Measurements from ENCODE around the gene HORMAD2. TPM values are rescaled to one million over a fixed set of nuclear protein-coding genes. Genes with fewer than 3 reads are reported as not detected.

Gene HORMAD2
- total RNA-seq, 4 donors from 2014 or later = not detected

- DNase-seq = no peak
- intact Hi-C loops (cut with DNase I) = no loop called here
- Histone ChIP-seq H3K27ac (no peak overlapping the region), H3K36me3 (no peaks in the 10 kb centered on the region), H3K9me3 (no peaks in the 10 kb centered on the region), H3K4me3 (replicated peaks in 1 of 3) (no peak overlapping the region), H3K27me3 (no peaks in the 10 kb centered on the region), H3K4me1 (peaks cover 4 to 15% of the 10 kb centered on the region in 2 donors)
- TF ChIP-seq POLR2A (IDR thresholded peaks at IDR 0.05) = no peak
- TF ChIP-seq, protein P1, sequence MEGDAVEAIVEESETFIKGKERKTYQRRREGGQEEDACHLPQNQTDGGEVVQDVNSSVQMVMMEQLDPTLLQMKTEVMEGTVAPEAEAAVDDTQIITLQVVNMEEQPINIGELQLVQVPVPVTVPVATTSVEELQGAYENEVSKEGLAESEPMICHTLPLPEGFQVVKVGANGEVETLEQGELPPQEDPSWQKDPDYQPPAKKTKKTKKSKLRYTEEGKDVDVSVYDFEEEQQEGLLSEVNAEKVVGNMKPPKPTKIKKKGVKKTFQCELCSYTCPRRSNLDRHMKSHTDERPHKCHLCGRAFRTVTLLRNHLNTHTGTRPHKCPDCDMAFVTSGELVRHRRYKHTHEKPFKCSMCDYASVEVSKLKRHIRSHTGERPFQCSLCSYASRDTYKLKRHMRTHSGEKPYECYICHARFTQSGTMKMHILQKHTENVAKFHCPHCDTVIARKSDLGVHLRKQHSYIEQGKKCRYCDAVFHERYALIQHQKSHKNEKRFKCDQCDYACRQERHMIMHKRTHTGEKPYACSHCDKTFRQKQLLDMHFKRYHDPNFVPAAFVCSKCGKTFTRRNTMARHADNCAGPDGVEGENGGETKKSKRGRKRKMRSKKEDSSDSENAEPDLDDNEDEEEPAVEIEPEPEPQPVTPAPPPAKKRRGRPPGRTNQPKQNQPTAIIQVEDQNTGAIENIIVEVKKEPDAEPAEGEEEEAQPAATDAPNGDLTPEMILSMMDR (IDR thresholded peaks at IDR 0.05) = no peak
- WGBS, 2 donors = 93 to 100% methylated on average over 2 of the region's 2 CpGs
These were observed 43.6 kb upstream of the HORMAD2 start for GRCh38 chr22:30036656-30037055.

DNA sequence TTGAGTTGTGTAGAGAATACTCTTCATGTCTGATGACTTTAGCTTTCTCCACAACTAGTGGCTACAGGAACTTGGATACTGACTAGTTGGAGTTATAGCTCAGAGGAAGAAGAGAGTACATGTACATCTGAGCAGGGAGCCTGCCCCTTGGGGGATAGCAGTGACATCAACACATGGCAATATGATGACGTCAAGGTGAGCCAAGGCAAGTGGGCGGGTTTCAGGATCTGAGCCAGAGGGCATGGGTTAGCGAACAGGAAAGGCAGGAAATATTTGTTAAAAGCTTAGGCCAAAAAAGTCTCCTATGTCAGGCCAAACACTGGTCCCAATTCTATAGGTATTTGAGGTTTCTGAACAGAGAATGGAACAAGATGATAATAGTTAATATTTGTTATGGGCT lies 42.0 kb upstream of the HORMAD2 start:
- TF ChIP-seq, protein P1 (IDR thresholded peaks at IDR 0.05) = no peak
- TF ChIP-seq POLR2A (IDR thresholded peaks at IDR 0.05) = no peak
- intact Hi-C loops (cut with DNase I) = no loop called here
- 58 to 61% methylated on average over 3 of the region's 3 CpGs for WGBS, 2 donors

GRCh38 chr22:30040499-30041260 lies 39.6 kb upstream of the HORMAD2 start:
- Histone ChIP-seq H3K36me3 (no peaks in the 10 kb centered on the region), H3K9me3 (no peaks in the 10 kb centered on the region), H3K27me3 (no peaks in the 10 kb centered on the region), H3K4me1 (peaks cover 21 to 38% of the 10 kb centered on the region in 2 donors), H3K4me3 (replicated peaks in 1 of 3) (no peak overlapping the region), H3K27ac (no peak overlapping the region)
- no peak for DNase-seq
- no peak for TF ChIP-seq POLR2A (IDR thresholded peaks at IDR 0.05)
- TF ChIP-seq, protein P1 (IDR thresholded peaks at IDR 0.05) = no peak
- WGBS, 2 donors = 81 to 88% methylated on average over 11 of the region's 11 CpGs
- intact Hi-C loops (cut with DNase I) = no loop called here

More for the DNA sequence above, 42.0 kb upstream of the HORMAD2 start:
- no peaks in the 10 kb centered on the region for H3K27me3 ChIP-seq
- no peak overlapping the region for H3K4me3 ChIP-seq (replicated peaks in 1 of 3)
- H3K9me3 ChIP-seq = no peaks in the 10 kb centered on the region
- DNase-seq = peak; percentile 49 to 51
- H3K27ac ChIP-seq = no peak overlapping the region
- H3K36me3 ChIP-seq = no peaks in the 10 kb centered on the region
- H3K4me1 ChIP-seq = peaks cover 4 to 15% of the 10 kb centered on the region in 2 donors

DNA sequence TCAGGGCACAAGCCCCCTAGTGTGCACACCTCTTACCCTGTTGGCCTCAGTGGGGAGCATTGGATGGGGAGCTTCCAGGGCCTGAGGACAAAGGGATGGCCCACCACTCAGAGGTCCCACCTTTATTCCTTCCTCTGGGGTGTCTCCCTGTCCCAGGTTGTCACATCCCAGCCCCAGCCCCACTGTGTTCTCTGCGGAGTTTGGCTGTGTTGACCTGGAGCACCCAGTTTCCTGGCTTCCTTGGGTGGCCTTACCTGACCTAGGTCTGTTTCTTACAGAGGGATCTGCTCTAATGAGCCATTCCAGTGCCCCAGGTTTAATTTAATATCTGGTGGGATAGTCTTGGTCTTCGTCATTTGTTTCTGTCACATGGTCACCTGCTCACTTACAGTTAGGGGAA lies 38.8 kb upstream of the HORMAD2 start:
- Histone ChIP-seq H3K27me3 (no peaks in the 10 kb centered on the region), H3K4me3 (replicated peaks in 1 of 3) (no peak overlapping the region), H3K36me3 (no peaks in the 10 kb centered on the region), H3K9me3 (no peaks in the 10 kb centered on the region), H3K4me1 (peaks cover 21 to 38% of the 10 kb centered on the region in 2 donors), H3K27ac (no peak overlapping the region)
- intact Hi-C loops (cut with DNase I) = no loop called here
- 90 to 95% methylated on average over 2 of the region's 2 CpGs for WGBS, 2 donors
- DNase-seq = no peak
- no peak for TF ChIP-seq POLR2A (IDR thresholded peaks at IDR 0.05)
- TF ChIP-seq, protein P1 (IDR thresholded peaks at IDR 0.05) = no peak

- Histone ChIP-seq H3K9me3 (no peaks in the 10 kb centered on the region), H3K4me3 (replicated peaks in 1 of 3) (no peak overlapping the region), H3K36me3 (no peaks in the 10 kb centered on the region), H3K4me1 (peaks cover 21 to 38% of the 10 kb centered on the region in 2 donors), H3K27me3 (no peaks in the 10 kb centered on the region), H3K27ac (no peak overlapping the region)
- WGBS, 2 donors = 94 to 100% methylated on average over 2 of the region's 2 CpGs
- intact Hi-C loops (cut with DNase I) = no loop called here
- no peak for DNase-seq
- TF ChIP-seq, protein P1 (IDR thresholded peaks at IDR 0.05) = no peak
- no peak for TF ChIP-seq POLR2A (IDR thresholded peaks at IDR 0.05)
These were observed 38.4 kb upstream of the HORMAD2 start for GRCh38 chr22:30041881-30042280.

Data from thyroid gland (tissue), 4 donors.